HS-27A (cell line): ENCODE data around the gene DPM1.

Experiments
- DNase-seq: peaks from one replicate; pipeline ENCODE4 v3.0.0-alpha.2; 2012; ENCODE audit warnings: low read depth, missing footprints

Gene DPM1

GRCh38 chr20:50930139-50930975, 28.0 kb downstream of the DPM1 start:
- no peak for DNase-seq

GRCh38 chr20:50929299-50930138, 28.8 kb downstream of the DPM1 start:
- DNase-seq = peak; percentile 94

DNA sequence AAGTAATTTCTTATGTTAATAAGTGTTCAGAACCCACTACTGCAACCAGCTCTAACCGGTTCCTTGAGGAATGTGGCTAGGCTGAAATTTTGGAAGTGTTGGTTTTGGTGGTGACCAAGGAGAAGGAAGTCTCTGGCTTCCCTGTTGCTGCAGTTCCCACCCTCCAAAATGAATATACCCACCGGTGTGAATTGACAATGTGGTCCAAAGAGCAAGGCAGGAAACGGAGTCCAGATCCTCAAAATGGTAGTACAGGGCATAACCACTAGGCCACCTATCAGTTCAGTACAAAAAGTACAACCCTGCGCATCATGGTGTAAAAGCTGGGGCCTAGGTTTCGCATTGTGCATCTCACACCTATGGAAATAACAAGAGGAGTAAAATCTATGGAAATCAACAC, 29.9 kb downstream of the DPM1 start:
- no peak for DNase-seq

DNA sequence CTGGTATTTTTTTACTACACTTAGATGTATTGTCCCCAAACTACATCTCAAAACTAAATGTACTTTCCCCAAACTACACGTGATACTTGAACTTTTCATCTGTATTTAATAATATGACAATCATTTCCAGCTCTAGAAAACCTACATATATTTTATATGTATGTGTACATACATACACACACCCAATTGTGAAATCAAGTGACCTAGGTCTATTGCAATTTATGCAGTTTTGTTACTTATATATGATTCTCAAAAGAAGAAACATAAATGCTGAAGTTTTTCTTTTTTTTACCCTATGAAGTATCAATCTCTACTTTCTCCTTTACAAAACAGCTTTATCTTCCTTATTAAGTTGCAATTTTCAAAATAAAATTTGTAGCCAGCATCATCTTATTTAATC, 31.8 kb downstream of the DPM1 start:
- DNase-seq = no peak

DNA sequence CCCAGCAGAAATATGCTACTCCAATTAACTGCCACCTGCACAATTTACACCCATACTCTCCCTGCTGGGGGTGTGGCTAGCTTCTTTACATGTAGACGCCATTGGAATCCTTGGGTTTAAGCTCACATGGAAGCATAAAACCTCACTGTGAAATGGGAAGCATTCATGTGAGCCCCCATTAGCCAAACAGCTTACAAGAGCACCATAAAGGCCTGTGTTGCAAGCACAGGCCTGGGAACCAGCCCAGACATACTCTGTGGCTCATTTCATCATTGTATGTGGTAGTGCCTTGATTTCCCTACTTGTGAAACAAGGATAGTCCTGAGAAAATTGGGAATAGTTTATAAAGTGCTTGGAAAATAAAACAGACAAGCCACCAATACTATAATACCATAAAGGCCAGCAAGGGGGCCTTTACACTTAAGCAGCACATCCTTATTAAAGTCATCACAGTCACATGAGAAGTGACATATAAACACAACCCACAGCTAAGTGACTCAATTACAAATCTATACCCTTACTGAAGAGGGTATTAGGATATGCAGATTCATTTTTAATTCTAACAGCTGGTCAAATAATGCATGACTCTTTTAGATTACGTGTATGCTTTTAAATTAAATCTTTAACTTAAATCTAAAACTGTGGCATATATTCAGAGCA, 33.9 kb downstream of the DPM1 start:
- DNase-seq = no peak

- DNase-seq = no peak
Measured at GRCh38 chr20:50921803-50922501, 36.4 kb downstream of the DPM1 start.

DNA sequence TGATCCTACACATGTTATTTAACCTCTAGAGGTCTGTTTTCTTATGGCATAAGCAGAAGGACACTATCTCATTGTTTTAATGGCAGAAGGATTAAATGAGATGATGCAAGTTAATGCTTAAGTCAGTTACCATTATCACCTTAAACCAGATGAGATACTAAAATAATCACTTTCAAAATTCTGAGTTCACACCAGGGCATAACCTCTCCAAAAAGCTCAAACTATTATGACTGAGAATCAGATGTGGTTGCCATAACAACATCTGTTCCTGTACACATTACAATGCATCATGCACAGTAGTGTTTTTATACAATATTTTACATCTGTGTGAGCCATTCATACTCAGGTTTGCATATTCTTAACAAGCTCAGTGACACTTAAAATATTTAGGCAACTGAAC, 37.3 kb downstream of the DPM1 start:
- DNase-seq = no peak

- DNase-seq = no peak
Measured at GRCh38 chr20:50919567-50919966, 38.8 kb downstream of the DPM1 start.

- DNase-seq = no peak
Measured at GRCh38 chr20:50918403-50918802, 39.9 kb downstream of the DPM1 start.

DNA sequence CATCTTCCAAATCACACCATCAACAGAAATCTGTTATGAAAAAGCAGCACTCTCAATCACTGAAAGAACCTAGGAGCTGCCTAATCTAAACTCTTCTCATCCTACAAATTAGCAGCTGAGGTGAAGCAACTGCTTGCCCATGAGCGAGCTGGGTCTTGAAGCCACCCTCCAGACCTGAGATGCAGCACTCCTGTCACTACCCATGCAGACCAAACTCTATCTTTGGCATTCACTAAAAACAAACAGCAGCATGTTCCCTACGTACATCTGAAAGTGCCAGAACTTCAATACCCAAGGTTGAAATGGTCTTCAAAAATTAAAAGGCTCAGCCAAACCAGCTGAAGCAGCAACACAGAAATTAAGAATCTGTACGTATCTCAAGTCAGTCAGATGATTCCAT, 41.4 kb downstream of the DPM1 start:
- DNase-seq = no peak

DNA sequence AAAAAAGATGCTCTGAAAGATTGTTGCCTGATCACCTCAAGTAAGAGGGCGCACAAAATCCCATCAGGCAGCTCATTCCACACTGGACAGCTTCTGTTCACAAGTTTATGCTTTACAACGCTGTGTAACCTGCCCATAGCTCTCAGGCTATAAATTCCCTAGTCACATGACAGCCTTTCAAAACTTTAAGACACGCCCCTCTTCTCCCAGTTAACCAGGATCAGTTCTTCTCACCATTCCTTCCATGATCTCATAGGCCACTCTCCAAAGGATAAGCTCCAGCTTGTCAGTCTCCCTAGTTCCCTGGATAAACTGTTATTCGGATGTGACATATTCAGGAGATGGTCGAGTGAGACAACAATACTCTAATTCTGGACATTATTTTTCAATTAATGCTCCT, 42.1 kb downstream of the DPM1 start:
- no peak for DNase-seq

GRCh38 chr20:50915424-50915823, 42.9 kb downstream of the DPM1 start:
- no peak for DNase-seq

GRCh38 chr20:50913690-50914375, 44.5 kb downstream of the DPM1 start:
- DNase-seq = peak; percentile 34

DNA sequence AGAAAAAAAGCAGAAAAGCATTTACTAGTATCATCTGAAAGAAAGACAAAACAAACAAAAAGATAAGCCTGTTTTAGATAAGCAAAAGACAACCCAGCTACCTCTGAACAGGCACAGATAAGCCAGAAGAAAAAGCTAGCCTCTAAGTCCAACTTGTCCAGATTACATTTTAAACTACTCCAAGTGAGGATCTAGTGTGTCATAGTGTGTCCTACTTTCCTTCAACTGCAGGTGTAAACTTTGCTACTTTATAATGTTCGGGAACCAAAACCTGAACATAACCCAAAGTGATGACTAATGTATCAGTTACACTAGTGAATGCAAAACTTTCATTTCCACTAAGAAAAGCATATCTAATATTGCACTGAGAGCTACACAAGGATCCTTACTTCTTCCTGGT, 46.6 kb downstream of the DPM1 start:
- no peak for DNase-seq

GRCh38 chr20:50911030-50911429, 47.3 kb downstream of the DPM1 start:
- no peak for DNase-seq

- no peak for DNase-seq
Measured at GRCh38 chr20:50909413-50909812, 48.9 kb downstream of the DPM1 start.

- DNase-seq = no peak
Measured at GRCh38 chr20:50904067-50904570, 54.2 kb downstream of the DPM1 start.

- no peak for DNase-seq
Measured at GRCh38 chr20:50903353-50904051, 54.8 kb downstream of the DPM1 start.

DNA sequence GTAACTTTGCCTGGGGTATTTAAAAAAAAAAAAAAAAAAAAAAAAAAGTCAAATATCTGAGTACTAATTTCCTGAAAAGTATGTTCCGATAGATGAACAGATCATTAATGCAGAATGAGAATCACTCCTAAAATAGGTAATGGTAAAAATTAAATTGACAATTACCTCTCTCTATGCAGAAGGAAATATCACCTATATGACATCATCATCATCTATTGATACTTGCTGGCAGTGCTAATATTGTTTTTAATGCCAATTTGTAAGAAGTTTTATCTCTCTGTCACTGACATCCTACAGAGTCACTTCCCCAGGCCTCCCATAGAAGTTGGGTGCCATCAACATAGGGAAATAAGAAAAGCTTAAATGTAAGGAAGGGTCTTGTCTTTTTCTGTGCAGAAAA, 57.0 kb downstream of the DPM1 start:
- DNase-seq = no peak

DNA sequence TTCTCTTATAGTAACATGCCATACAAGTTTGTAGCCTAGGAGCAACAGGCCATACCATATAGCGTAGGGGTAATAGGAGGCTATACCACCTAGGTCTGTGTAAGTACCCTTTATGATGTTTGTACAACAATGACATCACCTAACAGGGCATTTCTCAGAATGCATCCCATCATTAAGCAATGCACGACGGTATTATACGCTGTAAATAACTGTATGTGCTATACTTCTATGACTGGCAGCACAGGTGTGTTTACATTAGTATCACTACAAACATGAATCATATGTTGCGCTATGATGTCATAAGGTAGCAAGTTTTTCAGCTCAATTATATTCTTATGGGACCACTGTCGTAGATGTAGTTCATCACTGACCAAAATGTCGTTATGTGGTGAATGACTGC, 58.1 kb downstream of the DPM1 start:
- DNase-seq = no peak

GRCh38 chr20:50898475-50898874, 59.9 kb downstream of the DPM1 start:
- no peak for DNase-seq
